ENCODE measurements around the gene SETD4.
"Not testable (repeated sequence)": the region's sequence is repeated elsewhere in the genome, so short reads cannot be mapped to it uniquely, and the experiment has no call there.

Gene SETD4

GRCh38 chr21:36079010-36079649, 18.8 kb upstream of the SETD4 start:
- DNase-seq (peak; percentile 54), ATAC-seq (peak; percentile 80)

GRCh38 chr21:36077758-36078157, 17.4 kb upstream of the SETD4 start:
- no peak for ATAC-seq

DNA sequence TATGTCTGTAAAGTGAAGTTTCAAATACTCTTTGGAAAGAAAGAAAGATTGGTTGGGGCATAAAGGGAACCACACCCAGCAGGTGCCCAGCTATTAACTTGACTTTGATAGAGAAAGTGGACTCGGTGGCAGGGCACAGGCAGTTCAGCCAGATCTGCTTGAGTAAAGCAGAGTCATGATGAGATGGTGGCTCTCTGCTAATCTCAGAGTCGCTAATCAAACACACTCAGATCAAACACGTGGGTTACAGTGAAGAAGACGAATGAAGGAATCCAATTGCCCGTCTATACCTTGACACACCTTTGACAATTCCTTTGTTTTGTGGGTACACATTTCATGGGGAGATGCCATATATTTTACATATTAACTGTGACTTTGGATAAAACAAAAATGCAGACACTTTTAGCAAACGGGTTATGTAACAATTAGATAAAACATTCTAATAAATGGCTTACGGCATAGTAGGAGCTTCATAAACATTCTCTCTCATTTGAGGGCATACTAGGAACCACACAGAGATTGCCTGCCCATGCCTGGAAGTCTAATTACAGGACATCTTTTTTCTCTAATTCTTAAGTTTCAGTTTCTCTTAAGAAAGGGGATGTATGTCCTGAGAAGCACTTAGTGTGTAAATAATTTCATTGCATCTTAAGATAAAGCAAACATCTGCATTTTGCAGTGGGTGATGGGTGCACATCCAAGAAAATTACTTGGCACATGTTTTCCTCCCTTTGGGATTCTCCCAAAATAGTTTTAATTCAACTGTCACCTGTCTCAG, 16.7 kb upstream of the SETD4 start:
- no peak for DNase-seq
- no peak for ATAC-seq

More at GRCh38 chr21:36077758-36078157, 17.4 kb upstream of the SETD4 start:
- no peak for DNase-seq

GRCh38 chr21:36075953-36076352, 15.6 kb upstream of the SETD4 start:
- no peak for ATAC-seq
- DNase-seq: no peak

DNA sequence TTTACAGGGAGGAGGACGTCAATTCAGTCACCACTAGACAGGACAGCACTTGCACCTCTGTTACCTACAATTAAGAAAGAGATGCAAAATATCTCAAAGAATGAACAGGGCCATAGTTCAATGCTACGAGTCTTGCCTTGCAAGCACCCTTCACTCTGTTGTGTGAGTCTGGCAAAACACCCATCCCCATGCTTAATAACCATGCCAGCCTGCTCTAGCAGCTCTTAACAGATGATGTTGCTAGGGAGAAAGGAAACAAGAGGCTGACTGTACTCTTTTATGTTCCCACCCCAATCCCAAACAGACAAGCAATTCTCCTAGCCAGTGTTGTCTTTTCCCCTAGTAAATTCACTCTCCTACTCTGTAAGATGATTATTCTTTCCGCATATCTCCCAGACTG, 14.8 kb upstream of the SETD4 start:
- ATAC-seq (no peak), DNase-seq (no peak)

GRCh38 chr21:36073911-36074310, 13.6 kb upstream of the SETD4 start:
- DNase-seq, ATAC-seq: not testable (repeated sequence)

DNA sequence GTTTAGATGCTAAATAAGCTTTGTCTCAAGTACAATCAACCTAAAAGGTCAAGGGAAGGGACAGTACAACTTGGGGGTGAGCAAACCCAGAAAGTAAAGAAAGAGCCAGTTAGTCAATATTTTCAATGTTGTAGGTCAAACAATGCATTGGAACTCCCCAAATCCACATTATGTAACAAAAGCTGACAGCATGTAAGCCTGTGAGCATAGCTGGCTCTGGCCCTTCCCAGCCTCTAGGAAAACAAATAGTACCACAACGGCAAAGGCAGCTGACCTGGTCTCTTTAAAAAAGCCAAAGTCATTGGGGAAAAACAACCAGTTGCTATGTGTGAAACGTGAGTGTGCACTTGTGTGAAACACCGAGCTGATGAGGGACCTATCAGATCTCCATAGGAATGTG, 12.9 kb upstream of the SETD4 start:
- no peak for DNase-seq
- no peak for ATAC-seq

DNA sequence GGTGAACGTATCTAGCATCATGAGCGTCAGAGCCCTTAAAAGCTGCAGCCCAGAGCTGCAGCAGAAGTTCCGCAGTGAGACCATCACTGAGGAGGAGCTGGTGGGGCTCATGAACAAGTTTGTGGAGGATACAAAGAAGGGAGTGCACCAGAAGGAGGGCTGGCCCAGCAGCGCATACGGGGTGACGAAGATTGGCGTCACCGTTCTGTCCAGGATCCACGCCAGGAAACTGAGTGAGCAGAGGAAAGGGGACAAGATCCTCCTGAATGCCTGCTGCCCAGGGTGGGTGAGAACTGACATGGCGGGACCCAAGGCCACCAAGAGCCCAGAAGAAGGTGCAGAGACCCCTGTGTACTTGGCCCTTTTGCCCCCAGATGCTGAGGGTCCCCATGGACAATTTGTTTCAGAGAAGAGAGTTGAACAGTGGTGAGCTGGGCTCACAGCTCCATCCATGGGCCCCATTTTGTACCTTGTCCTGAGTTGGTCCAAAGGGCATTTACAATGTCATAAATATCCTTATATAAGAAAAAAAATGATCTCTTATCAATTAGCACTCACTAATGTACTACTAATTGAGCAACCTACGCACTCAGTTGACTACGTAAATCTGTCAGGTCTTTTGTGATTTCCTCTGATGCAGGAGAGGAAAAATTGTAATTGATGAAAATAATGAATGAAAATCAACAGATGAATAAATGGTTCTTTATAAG, 12.3 kb upstream of the SETD4 start:
- ATAC-seq (no peak), DNase-seq (no peak)

- no peak for ATAC-seq
- no peak for DNase-seq
Measured at GRCh38 chr21:36070999-36071398, 10.7 kb upstream of the SETD4 start.

GRCh38 chr21:36069713-36070583, 9.6 kb upstream of the SETD4 start, which contains the start of gene CBR1:
TSS of gene CBR1 (plus strand) at chr21:36070024. CDS start at chr21:36070116, 92 bp downstream.
- ATAC-seq (peak; percentile 97), DNase-seq (peak; percentile 90)

DNA sequence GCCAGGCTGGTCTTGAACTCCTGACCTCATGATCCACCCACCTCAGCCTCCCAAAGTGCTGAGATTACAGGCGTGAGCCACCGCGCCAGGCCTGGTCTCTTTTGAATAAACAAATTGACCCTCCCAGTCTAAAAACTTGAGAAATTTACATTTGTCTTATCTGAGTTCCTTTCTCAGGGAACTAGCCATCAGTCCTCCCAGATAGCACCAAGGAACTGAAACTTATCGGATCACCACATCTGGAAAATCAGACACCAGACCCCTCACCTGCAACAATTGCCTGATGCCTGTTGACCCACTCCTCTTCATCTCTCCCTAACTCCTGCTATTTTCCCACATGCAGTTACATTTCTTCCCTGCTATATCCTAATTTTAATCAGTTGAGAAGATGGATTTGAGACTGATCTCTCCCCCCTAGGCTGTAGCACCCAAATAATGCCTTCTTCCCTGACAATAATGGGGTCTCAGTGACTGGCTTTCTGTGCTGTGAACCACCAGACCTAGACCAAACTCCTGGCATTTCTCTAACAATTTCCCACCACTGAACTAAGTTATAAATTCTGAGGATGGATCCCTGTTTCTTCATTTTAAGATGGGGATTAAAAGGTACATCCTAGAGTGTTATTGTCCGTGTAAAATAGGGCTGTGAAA, 8.5 kb upstream of the SETD4 start:
- ATAC-seq (no peak), DNase-seq (no peak)

DNA sequence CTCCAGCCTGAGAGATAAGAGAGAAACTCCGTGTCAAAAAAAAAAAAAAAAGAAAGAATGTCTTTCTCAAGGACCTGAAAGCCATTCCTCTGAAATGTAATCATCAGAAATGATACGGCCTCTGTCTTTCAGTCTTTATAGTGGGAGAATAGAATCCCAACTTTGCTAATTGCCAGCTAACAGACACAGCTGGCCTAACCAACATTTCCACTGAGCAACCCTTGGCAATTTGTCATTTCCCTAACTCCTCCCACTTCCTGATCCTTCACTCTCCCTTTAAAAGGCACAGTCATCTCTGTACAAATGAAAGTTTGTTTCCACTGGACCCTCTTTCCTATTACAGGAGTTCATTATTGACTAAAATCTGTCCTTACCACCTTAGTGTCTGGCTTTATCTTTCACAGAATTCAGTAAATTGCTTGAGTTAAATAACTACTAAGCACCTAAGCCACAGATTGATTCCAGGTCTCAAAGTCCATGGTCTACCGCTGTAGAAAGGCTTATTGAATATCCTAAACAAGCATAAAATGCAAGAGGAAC, 5.2 kb upstream of the SETD4 start:
- ATAC-seq (peak; percentile 50), DNase-seq (no peak)

DNA sequence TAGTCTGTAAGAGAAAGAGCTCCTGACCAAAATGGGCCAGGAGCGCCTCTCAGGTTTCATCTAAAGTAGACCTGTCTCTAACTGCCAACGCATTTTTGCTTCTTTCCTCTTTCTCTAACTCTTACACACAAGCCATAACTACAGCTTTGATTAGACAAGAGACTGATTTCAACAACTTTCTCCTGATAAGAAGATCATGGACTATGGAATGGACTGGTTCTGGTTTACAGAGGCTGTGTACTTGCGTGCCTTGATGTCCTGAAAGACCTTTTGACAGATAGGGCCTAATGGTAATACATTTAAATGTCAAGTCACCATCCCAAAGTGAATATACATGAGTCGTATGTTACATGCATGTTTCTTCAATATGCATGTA, 3.7 kb upstream of the SETD4 start:
- ATAC-seq: no peak
- no peak for DNase-seq

DNA sequence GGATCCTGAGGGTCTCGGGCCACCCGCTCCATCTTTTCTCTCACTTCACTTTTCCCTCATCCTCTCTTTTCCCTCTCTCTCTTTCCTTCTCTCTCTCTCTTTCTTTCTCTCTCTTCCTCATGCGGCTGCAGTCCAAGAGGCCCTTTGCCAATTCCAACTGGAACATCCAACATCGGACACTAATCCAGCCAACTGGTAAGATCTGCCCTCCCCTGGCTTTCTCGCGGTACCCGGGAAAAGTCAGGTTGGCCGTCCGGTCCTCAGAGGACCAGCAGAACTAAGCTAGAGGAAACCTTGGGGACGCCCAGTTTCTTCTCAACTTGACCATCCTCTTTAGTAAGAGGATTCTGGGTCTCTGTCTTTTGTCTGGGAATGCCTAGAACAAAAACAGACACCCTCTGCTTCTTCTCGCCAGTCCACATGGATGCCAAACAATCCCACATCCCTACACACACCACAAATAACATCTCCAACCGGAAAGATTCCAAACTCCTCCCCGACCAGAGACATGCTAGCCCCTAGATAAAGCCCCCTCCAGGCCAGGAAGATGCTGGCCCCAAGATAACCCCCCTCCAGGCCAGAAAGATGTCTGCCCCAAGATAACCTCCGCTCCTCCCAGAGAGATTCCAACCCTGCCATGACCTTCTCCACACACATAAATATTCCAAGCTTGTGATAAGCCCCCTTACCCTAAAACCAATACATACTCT, 3.2 kb upstream of the SETD4 start:
- DNase-seq: no peak
- ATAC-seq: no peak

DNA sequence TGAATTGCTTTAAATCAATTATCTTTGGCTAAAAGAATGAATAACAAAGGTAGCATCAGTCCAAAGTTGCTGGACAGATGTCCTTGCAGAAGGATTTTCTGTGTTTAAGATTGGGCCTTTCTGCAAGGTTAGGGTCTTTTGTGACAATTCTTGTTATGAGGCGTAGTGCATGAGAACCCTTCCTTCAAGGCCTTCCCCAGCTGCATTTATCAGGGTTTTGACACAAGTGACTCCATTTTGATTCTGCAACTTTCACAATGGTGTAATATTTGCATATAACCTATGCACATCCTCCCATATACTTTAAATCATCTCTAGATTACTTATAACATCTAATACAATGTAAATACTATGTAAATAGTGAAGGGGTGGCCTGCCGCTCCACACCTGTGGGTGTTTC, 1.1 kb upstream of the SETD4 start:
- ATAC-seq (no peak), DNase-seq (no peak)

DNA sequence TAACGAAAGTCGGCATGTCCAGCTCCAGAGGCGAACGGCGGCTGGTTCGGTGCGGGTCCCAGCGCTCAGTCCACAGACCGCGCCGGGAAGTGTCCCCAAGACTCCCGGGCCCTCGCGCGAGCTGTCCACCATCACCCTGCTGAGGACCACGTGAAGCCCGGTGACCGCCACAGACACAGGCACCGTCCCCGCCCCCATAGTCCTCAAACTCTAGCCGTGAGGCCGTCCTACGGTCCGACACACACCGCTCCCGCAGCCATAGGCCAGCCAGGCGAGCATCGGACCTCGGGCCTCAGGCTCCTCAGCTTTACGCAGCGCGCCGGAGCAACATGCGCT, 535 bp downstream of the SETD4 start:
- ATAC-seq (peak; percentile 22), DNase-seq (peak; percentile 39)

DNA sequence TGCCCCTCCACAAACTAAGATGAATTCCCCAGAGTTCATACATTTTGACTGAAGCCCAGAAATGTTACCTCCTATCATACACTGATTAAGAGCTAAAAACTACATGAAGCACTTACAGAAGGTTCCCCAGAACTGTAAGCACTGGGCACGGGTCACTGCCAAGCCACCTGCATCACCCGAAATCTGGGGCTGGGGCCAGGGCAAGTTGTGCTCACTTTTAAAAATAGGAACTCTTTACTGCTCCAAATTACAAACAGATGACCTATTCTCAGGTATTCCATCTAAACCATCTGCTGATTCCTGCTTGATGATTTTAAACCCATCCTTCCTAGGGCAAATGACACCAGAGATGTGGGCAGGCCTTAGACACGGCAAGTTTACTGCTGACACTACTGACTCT, 4.8 kb downstream of the SETD4 start:
- ATAC-seq (no peak), DNase-seq (no peak)

DNA sequence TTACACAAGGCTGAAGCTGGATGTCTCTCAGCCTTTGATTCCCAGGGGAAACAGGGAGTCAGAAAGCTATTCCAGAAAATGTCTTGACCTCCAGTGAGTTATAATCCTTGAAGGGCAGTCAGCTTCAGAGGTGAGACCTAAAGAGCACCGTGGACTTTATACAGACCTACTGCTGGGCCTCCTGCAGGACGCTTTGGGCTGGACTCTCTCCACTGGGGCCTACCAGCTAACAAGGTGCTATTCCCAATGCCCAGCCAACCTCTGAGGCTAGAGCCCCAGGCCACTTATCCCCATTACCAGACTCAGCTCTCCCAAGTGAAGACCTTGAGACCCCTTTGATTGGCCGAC, 6.6 kb downstream of the SETD4 start:
- DNase-seq: no peak
- no peak for ATAC-seq

GRCh38 chr21:36052860-36053714, 7.2 kb downstream of the SETD4 start:
- DNase-seq (no peak), ATAC-seq (no peak)

DNA sequence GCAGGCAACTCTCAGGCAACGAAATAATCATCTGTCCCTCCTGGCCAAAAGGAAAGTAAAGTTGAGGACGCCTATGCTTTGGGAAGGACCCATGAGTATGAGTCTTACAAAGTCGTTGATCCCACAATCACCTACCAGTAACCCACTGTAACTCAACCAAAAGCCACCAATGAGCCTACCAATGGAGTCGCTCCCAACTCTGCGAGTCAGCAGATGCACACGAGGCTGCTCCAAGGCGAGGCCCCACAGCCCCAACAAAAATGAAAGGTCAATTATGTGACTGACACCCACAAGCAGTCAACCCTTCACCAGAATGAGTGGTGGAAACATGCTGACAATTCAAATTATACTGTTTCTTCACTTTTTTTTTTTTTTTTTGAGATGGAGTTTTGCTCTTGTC, 12.0 kb downstream of the SETD4 start:
- ATAC-seq: peak; percentile 86
- no peak for DNase-seq

Data from stimulated activated naive CD8-positive, alpha-beta T cell treated with anti-CD3 and anti-CD28 coated beads, Interleukin-15, Interleukin-2, amounts not matched to agents 100 U/mL and 50 U/mL, for 24 hours (primary cell).